Measurements from ENCODE around the gene VSTM1. TPM values are rescaled to one million over a fixed set of nuclear protein-coding genes. Genes with fewer than 3 reads are reported as not detected.

The VSTM1 gene
- total RNA-seq, 1 donor from 2014 or later, result not detected

DNA sequence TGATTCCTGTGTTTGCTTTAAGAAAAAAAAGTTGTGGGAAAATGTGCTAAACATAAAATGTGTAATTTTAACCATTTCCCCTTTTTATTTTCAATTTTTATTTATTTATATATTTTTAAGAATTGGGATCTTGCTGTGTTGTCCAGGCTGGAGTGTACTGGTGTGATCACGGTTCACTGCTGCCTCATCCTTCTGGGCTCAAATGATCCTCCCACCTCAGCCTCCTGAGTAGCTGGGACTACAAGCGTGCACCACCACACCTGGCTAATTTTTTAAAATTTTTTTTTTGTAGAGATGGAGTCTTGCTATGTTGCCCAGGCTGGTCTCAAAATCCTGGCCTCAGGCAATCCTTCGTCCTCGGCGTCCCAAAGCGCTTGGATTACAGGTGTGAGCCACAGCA, 53.2 kb downstream of the VSTM1 start:
- no peak for DNase-seq

- DNase-seq, result no peak
Measured at GRCh38 chr19:54009440-54009839, 54.3 kb downstream of the VSTM1 start.

- no peak for DNase-seq
Measured at GRCh38 chr19:54002495-54003315, 61.0 kb downstream of the VSTM1 start.

GRCh38 chr19:54001496-54001895, 62.2 kb downstream of the VSTM1 start:
- DNase-seq, result no peak

GRCh38 chr19:53999694-54000093, 64.0 kb downstream of the VSTM1 start:
- no peak for DNase-seq

DNA sequence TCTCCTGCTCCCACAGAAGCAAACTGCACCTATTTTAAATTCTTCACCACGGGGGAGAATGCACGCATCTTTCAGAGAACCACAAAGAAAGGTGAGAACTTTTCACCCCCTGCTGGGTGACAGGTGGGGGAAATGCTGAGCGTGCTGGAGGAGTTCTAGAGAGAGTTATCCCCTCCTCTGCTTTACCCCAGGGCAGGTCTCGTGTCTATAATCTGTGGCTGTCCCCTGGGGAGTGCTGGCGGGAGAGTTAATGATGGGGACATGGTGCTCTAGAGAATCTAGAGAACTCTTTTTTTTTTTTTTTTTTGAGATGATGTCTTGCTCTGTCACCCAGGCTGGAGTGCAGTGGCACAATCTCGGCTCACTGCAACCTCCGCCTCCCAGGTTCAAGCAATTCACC, 65.5 kb downstream of the VSTM1 start:
- DNase-seq, result no peak

- no peak for DNase-seq
Measured at GRCh38 chr19:53994811-53995210, 68.9 kb downstream of the VSTM1 start.

DNA sequence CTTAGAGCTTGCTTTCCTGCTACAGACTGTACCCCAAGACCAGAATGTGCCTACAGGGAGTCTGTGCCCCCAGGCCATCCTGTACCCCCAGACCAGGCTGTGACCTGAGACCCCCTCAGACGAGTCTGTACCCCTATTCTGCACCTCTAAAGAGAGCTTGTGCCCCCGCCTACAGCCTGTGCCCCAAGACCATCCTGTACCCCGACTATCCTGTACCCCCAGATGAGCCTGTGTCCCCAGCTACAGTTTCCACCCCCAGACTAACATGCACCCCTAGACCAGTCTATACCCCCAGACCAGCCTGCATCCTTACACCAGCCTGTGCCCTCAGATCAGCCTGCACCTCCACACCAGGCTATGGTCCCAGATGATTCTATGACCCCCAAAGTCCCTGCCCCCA, 70.2 kb downstream of the VSTM1 start:
- no peak for DNase-seq

DNA sequence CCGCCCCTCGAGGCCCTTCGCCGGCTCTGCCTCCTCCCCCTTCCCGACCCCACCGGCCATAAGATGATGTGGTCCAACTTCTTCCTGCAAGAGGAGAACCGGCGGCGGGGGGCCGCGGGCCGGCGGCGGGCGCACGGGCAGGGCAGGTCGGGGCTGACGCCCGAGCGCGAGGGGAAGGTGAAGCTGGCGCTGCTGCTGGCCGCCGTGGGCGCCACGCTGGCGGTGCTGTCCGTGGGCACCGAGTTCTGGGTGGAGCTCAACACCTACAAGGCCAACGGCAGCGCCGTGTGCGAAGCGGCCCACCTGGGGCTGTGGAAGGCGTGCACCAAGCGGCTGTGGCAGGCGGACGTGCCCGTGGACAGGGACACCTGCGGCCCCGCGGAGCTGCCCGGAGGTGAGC, 70.9 kb downstream of the VSTM1 start:
- no peak for DNase-seq

DNA sequence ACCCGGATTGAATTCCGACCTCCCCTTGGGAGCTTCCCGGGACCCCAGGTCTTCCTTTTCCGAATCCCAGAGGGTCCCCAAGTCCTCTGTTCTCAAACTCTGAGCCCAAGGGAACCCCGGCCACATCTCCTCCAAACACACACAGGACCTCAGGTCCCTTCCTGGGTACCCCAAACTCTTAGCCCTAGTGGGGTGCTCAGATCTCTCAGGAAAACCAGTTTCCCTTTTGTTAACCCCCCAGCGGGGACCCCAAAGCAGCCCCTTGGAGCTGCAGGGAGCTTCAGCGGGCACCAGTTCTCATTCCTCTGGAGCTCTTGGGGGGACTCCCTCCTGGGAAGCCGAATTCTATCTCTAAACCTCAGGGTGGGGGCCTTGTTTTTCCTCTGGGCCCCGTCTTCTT, 71.5 kb downstream of the VSTM1 start:
- no peak for DNase-seq

DNA sequence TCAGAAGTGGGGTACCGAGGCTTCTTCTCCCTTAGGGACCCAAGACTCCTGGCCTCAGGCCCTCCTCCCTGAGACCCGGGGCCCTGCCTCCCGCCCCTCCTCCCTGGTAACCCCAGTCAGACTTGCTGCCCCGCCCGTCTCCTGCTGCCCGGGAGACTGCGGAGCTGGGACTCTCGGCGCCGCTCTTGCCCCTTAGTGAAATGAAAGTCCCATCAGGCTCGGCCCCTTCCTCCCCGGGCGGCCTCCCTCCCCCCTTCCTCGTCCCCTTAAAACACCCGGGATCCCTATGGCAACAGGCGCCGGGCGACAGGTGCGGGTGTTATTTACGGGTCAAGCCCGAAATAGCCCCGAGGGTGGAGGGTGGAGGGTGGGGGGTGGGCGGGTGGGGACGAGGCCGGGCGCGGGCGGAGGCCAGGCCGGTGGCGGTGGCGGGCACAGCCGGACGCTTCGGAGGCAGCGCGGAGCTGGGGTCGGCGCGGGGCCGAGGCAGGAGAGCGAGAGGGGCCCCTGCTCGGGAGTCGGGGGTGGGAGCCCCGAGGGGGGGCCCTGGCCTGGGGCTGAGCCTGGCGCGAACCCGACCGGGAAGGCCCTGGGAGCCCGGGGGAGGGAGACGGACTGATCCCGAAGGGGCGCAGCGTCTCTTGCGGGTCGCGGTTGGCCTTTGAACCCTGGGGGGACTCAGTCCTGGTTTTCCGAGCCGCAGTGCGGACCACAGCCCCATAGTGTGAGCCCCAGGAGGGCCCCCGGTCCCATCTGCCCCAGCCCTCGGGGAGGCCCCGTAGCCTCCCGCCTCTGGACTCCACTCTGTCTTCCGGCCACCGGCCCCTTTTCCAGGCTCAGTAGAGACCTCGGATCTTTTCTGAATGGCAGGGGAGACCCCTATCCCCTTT, 72.2 kb downstream of the VSTM1 start, which contains the start of gene CACNG6:
CACNG6 (plus strand) TSS at position 414 of the 890 bp plus-strand sequence. CDS start 1,241 bp downstream, outside the sequence.
- peak; percentile 67 for DNase-seq

Other genes starting within 250 kb of the VSTM1 start
- gene NLRP12, start 239.6 kb downstream of the VSTM1 start, total RNA-seq, result 2.8 and 3.4 TPM in 2 replicates
- 7.7 and 17.8 TPM in 2 replicates for gene MYADM, start 196.0 kb downstream of the VSTM1 start, total RNA-seq
- gene PRKCG, start 181.7 kb downstream of the VSTM1 start, total RNA-seq, result 0.17 TPM in 1 of 2 replicates, not detected in the other
- gene CACNG7, start 154.6 kb downstream of the VSTM1 start, total RNA-seq, result not detected in 2 replicates
- 0.14 and 0.17 TPM in 2 replicates for gene CACNG8, start 101.0 kb downstream of the VSTM1 start, total RNA-seq
- 0.84 and 0.85 TPM in 2 replicates for gene CACNG6, start 72.3 kb downstream of the VSTM1 start, total RNA-seq
- gene TARM1, start 17.5 kb upstream of the VSTM1 start, total RNA-seq, result not detected in 2 replicates
- not detected in 2 replicates for gene OSCAR, start 36.9 kb upstream of the VSTM1 start, total RNA-seq
- 11.4 and 12.6 TPM in 2 replicates for gene NDUFA3, start 39.0 kb upstream of the VSTM1 start, total RNA-seq
- gene TFPT, start 51.8 kb upstream of the VSTM1 start, total RNA-seq, result 16.3 and 27.2 TPM in 2 replicates
- gene PRPF31, start 51.9 kb upstream of the VSTM1 start, total RNA-seq, result 64.5 and 103 TPM in 2 replicates
- gene CNOT3, start 73.9 kb upstream of the VSTM1 start, total RNA-seq, result 13.3 and 28.4 TPM in 2 replicates
- gene LENG1, start 95.8 kb upstream of the VSTM1 start, total RNA-seq, result 6.8 and 7.8 TPM in 2 replicates
- gene TMC4, start 109.3 kb upstream of the VSTM1 start, total RNA-seq, result 0.14 and 0.68 TPM in 2 replicates
- 33.5 and 50.1 TPM in 2 replicates for gene MBOAT7, start 125.7 kb upstream of the VSTM1 start, total RNA-seq
- gene TSEN34, start 127.4 kb upstream of the VSTM1 start, total RNA-seq, result 71.8 and 78.3 TPM in 2 replicates
- 1,481 and 2,291 TPM in 2 replicates for gene RPS9, start 137.0 kb upstream of the VSTM1 start, total RNA-seq
- not detected in 2 replicates for gene LILRB3, start 159.1 kb upstream of the VSTM1 start, total RNA-seq
- not detected in 2 replicates for gene LILRA6, start 178.9 kb upstream of the VSTM1 start, total RNA-seq
- not detected in 2 replicates for gene LILRB5, start 193.4 kb upstream of the VSTM1 start, total RNA-seq
- gene LILRB2, start 217.2 kb upstream of the VSTM1 start, total RNA-seq, result not detected in 2 replicates
- not detected in 2 replicates for gene LILRA5, start 249.3 kb upstream of the VSTM1 start, total RNA-seq